Stimulated activated CD4-positive, alpha-beta T cell treated with anti-CD3 and anti-CD28 coated beads, Interleukin-1b, Interleukin-23, amount 100 ng/mL, for 48 hours (primary cell): ENCODE data around the gene EXOC6B.

ENCODE experiments used
- DNase-seq: peaks from one replicate; pipeline ENCODE4 v3.0.0-alpha.2; 2020

The EXOC6B gene

GRCh38 chr2:72198532-72199241 lies 627.1 kb downstream of the EXOC6B start:
- no peak for DNase-seq

GRCh38 chr2:72193723-72194122 lies 632.1 kb downstream of the EXOC6B start:
- DNase-seq, result no peak

GRCh38 chr2:72191441-72191840 lies 634.4 kb downstream of the EXOC6B start:
- DNase-seq, result no peak

GRCh38 chr2:72185206-72185605 lies 640.6 kb downstream of the EXOC6B start:
- no peak for DNase-seq

GRCh38 chr2:72183466-72183865 lies 642.4 kb downstream of the EXOC6B start:
- no peak for DNase-seq

- no peak for DNase-seq
Observed at GRCh38 chr2:72183016-72183415, 642.8 kb downstream of the EXOC6B start.

GRCh38 chr2:72182547-72182946 lies 643.3 kb downstream of the EXOC6B start:
- no peak for DNase-seq

GRCh38 chr2:72181616-72182015 lies 644.2 kb downstream of the EXOC6B start:
- DNase-seq, result no peak

- no peak for DNase-seq
Observed at GRCh38 chr2:72180351-72180750, 645.5 kb downstream of the EXOC6B start.

- DNase-seq, result no peak
Observed at GRCh38 chr2:72178551-72178950, 647.3 kb downstream of the EXOC6B start.

- no peak for DNase-seq
Observed at GRCh38 chr2:72176281-72176680, 649.6 kb downstream of the EXOC6B start.

GRCh38 chr2:72175636-72176035 lies 650.2 kb downstream of the EXOC6B start:
- DNase-seq, result no peak

GRCh38 chr2:72173640-72174321 lies 652.1 kb downstream of the EXOC6B start:
- no peak for DNase-seq

GRCh38 chr2:72172478-72172877 lies 653.4 kb downstream of the EXOC6B start:
- no peak for DNase-seq

- no peak for DNase-seq
Observed at GRCh38 chr2:72166279-72166678, 659.6 kb downstream of the EXOC6B start.

- no peak for DNase-seq
Observed at GRCh38 chr2:72165792-72166191, 660.0 kb downstream of the EXOC6B start.

- DNase-seq, result no peak
Observed at GRCh38 chr2:72162574-72162973, 663.3 kb downstream of the EXOC6B start.

GRCh38 chr2:72159211-72159993 lies 666.4 kb downstream of the EXOC6B start:
- DNase-seq, result no peak

GRCh38 chr2:72157871-72158771 lies 667.7 kb downstream of the EXOC6B start:
- DNase-seq, result no peak

- DNase-seq, result no peak
Observed at GRCh38 chr2:72156872-72157271, 669.0 kb downstream of the EXOC6B start.

GRCh38 chr2:72155737-72156136 lies 670.1 kb downstream of the EXOC6B start:
- no peak for DNase-seq

GRCh38 chr2:72155151-72155550 lies 670.7 kb downstream of the EXOC6B start:
- DNase-seq, result no peak
